Thoracic aorta (tissue), 2 donors: ENCODE data around the gene SDHB. TPM values are rescaled to one million over a fixed set of nuclear protein-coding genes. Genes with fewer than 3 reads are reported as not detected.
"Not testable (repeated sequence)": the region's sequence is repeated elsewhere in the genome, so short reads cannot be mapped to it uniquely, and the experiment has no call there.

Experiments
- ATAC-seq: fragments of 150-250 bp; one replicate; pipeline ENCODE4 v1.8.0; 2017; ENCODE audit warnings: low read depth; ENCODE audit not compliant: insufficient number of reproducible peaks, low FRiP score
- DNase-seq: peaks from one replicate; pipeline ENCODE4 v3.0.0-alpha.2; 2020; ENCODE audit warnings: low spot score
- H3K27ac ChIP-seq, 2 donors: fragments of 200-600 bp; sonication (generic); 1 replicate in 1 of 2; 2 replicates in 1 of 2; pipeline ENCODE4 v1.5.1; 2016; ENCODE audit warnings: mild to moderate bottlenecking in 2 of 2, moderate library complexity in 2 of 2
- H3K27me3 ChIP-seq: fragments of 200-600 bp; sonication (generic); replicated peaks from 2 replicates; pipeline ENCODE4 v1.6.0; 2016; ENCODE audit warnings: mild to moderate bottlenecking; ENCODE audit not compliant: insufficient read depth
- H3K36me3 ChIP-seq: fragments of 200-600 bp; sonication (generic); one replicate; pipeline ENCODE4 v1.5.1; 2016
- H3K4me1 ChIP-seq, 2 donors: fragments of 200-600 bp; sonication (generic); 1 replicate in 1 of 2; 2 replicates in 1 of 2; pipeline versions ENCODE4 v1.5.1 to v1.6.0; 2016; ENCODE audit warnings: low read depth in 2 of 2, mild to moderate bottlenecking in 1 of 2; ENCODE audit not compliant: control insufficient read depth in 1 of 2
- H3K4me3 ChIP-seq: fragments of 200-600 bp; sonication (generic); 2 replicates; pipeline ENCODE4 v1.5.1; 2016; ENCODE audit warnings: mild to moderate bottlenecking
- H3K9me3 ChIP-seq: fragments of 200-600 bp; sonication (generic); 2 replicates; pipeline ENCODE4 v1.5.1; 2016
- CTCF ChIP-seq: fragments of 200-600 bp; sonication (generic); IDR thresholded peaks from one replicate; pipeline ENCODE4 v1.5.1; 2019; ENCODE audit warnings: antibody characterized with exemption
- total RNA-seq, 2 donors: library from RNA; depleted of rRNA; stranded (reverse); fragments of >200 nt; gene quantifications; one replicate each; pipeline versions ENCODE4 v1.1.0 to v1.2.3, GENCODE V29; 2016

Gene SDHB
- total RNA-seq, 2 donors from 2014 or later, result 81.5 to 98.9 TPM

- Histone ChIP-seq H3K27me3 (no peaks in the 10 kb centered on the region), H3K4me1 (no peaks in the 10 kb centered on the region), H3K9me3 (peaks cover 8% of the 10 kb centered on the region), H3K4me3 (no peak overlapping the region), H3K27ac (no peak overlapping the region), H3K36me3 (no peaks in the 10 kb centered on the region)
- DNase-seq (no peak), ATAC-seq (no peak)
- TF ChIP-seq CTCF, result no peak
Observed at GRCh38 chr1:17068789-17069188, 15.0 kb upstream of the SDHB start.

GRCh38 chr1:17067465-17068240, 13.8 kb upstream of the SDHB start:
- Histone ChIP-seq H3K36me3 (no peaks in the 10 kb centered on the region), H3K9me3 (peaks cover 8% of the 10 kb centered on the region), H3K27ac (no peak overlapping the region), H3K4me1 (no peaks in the 10 kb centered on the region), H3K27me3 (no peaks in the 10 kb centered on the region), H3K4me3 (no peak overlapping the region)
- no peak for TF ChIP-seq CTCF
- DNase-seq (no peak), ATAC-seq (no peak)

GRCh38 chr1:17067069-17067426, 13.2 kb upstream of the SDHB start:
- Histone ChIP-seq H3K9me3 (peaks cover 8% of the 10 kb centered on the region), H3K27me3 (no peaks in the 10 kb centered on the region), H3K27ac (no peak overlapping the region), H3K4me3 (no peak overlapping the region), H3K4me1 (no peaks in the 10 kb centered on the region), H3K36me3 (no peaks in the 10 kb centered on the region)
- ATAC-seq (no peak), DNase-seq (no peak)
- no peak for TF ChIP-seq CTCF

GRCh38 chr1:17066361-17067068, 12.7 kb upstream of the SDHB start:
- Histone ChIP-seq H3K36me3 (no peaks in the 10 kb centered on the region), H3K27ac (no peak overlapping the region), H3K9me3 (peaks cover 8% of the 10 kb centered on the region), H3K27me3 (no peaks in the 10 kb centered on the region), H3K4me3 (no peak overlapping the region), H3K4me1 (no peaks in the 10 kb centered on the region)
- ATAC-seq (no peak), DNase-seq (no peak)
- no peak for TF ChIP-seq CTCF

GRCh38 chr1:17065666-17066065, 11.8 kb upstream of the SDHB start:
- H3K27ac ChIP-seq, result no peak overlapping the region
- no peaks in the 10 kb centered on the region for H3K4me1 ChIP-seq
- no peaks in the 10 kb centered on the region for H3K27me3 ChIP-seq
- DNase-seq (no peak), ATAC-seq (no peak)
- no peaks in the 10 kb centered on the region for H3K36me3 ChIP-seq
- H3K4me3 ChIP-seq, result no peak overlapping the region
- no peak for TF ChIP-seq CTCF
- peaks cover 8% of the 10 kb centered on the region for H3K9me3 ChIP-seq

- not testable (repeated sequence) for H3K9me3 ChIP-seq, H3K27ac ChIP-seq, H3K4me1 ChIP-seq, ATAC-seq, H3K36me3 ChIP-seq, DNase-seq, H3K27me3 ChIP-seq, H3K4me3 ChIP-seq
Observed at GRCh38 chr1:17062751-17063150, 8.9 kb upstream of the SDHB start.
